HepG2 (cell line): ENCODE results near the gene PYGO2. TPM values are rescaled to one million over a fixed set of nuclear protein-coding genes. Genes with fewer than 3 reads are reported as not detected.

ENCODE experiments used
- AHR ChIP-seq: IDR thresholded peaks from 2 replicates; pipeline ENCODE4 v1.6.1; 2018; ENCODE audit warnings: missing genetic modification reagents, missing compliant biosample characterization
- ASH2L ChIP-seq: fragments of 300-600, 200-600 bp; sonication (generic); IDR thresholded peaks from 2 replicates; pipeline ENCODE4 v1.7.0; 2017; ENCODE audit warnings: low read depth, mild to moderate bottlenecking, moderate library complexity, mixed read lengths, low read length; ENCODE audit not compliant: insufficient read length
- ELF3 ChIP-seq: IDR thresholded peaks from 2 replicates; pipeline ENCODE4 v1.6.1; 2016; ENCODE audit warnings: missing genetic modification reagents, missing compliant biosample characterization
- JUN ChIP-seq: sonication (generic); formaldehyde crosslinking; IDR thresholded peaks from 2 replicates; pipeline ENCODE4 v1.4.0; 2020; ENCODE audit warnings: mild to moderate bottlenecking, missing genetic modification reagents
- KAT2B ChIP-seq: fragments of 150-350 bp; IDR thresholded peaks from 2 replicates; pipeline ENCODE4 v1.6.1; 2014; ENCODE audit warnings: low read depth, low read length, borderline replicate concordance
- KLF11 ChIP-seq: IDR thresholded peaks from 2 replicates; pipeline ENCODE4 v1.6.1; 2016; ENCODE audit warnings: missing compliant biosample characterization
- MXI1 ChIP-seq: IDR thresholded peaks from 3 replicates; pipeline ENCODE4 v1.6.1; 2012; ENCODE audit warnings: low read depth, low read length, inconsistent platforms, borderline replicate concordance
- NFRKB ChIP-seq: fragments of 450-650 bp; IDR thresholded peaks from 2 replicates; pipeline ENCODE4 v1.6.1; 2017
- RAD51 ChIP-seq: fragments of 450-650 bp; IDR thresholded peaks from 2 replicates; pipeline ENCODE4 v1.6.1; 2016; ENCODE audit warnings: borderline replicate concordance
- ZNF572 ChIP-seq: sonication (generic); formaldehyde crosslinking; IDR thresholded peaks from 2 replicates; pipeline ENCODE4 v1.5.1; 2020; ENCODE audit warnings: mild to moderate bottlenecking, missing genetic modification reagents
- ZSCAN25 ChIP-seq: sonication (generic); formaldehyde crosslinking; IDR thresholded peaks from 2 replicates; pipeline ENCODE4 v1.8.0; 2022; ENCODE audit warnings: mild to moderate bottlenecking, missing genetic modification reagents
- polyA plus RNA-seq, 8 experiments: library from polyadenylated mRNA; depleted of rRNA in 3 of 8; stranded (reverse) in 7 of 8; unstranded in 1 of 8; fragments of >200 nt; fragmentation: Illumina TruSeq in 4 of 8; extraction: Trizol in 4 of 8; gene quantifications; 2 replicates each; pipeline versions ENCODE4 v1.2.1 to v1.2.3, GENCODE V29; 2011 to 2016; ENCODE audit warnings: low read depth in 4 of 8, missing spikeins in 1 of 8, mixed read lengths in 1 of 8; ENCODE audit not compliant: insufficient read depth in 1 of 8
- total RNA-seq, 5 experiments: library from RNA; depleted of rRNA; stranded (reverse); fragments of >200 nt; fragmentation: Illumina TruSeq; extraction: Trizol; gene quantifications; 2 replicates each; pipeline ENCODE4 v1.2.3, GENCODE V29; 2016; ENCODE audit warnings: low read depth in 1 of 5
- TF ChIP-seq, protein P1 (sequence below): sonication (generic); formaldehyde crosslinking; IDR thresholded peaks from 2 replicates; pipeline ENCODE4 v1.4.0; 2020; ENCODE audit warnings: mild to moderate bottlenecking, missing genetic modification reagents, borderline replicate concordance
- TF ChIP-seq, protein P2 (sequence below): sonication (generic); formaldehyde crosslinking; IDR thresholded peaks from 2 replicates; pipeline ENCODE4 v1.4.0; 2020; ENCODE audit warnings: missing genetic modification reagents
- TF ChIP-seq, protein P3 (sequence below): sonication (generic); formaldehyde crosslinking; IDR thresholded peaks from 2 replicates; pipeline ENCODE4 v1.8.0; 2023; ENCODE audit warnings: mild to moderate bottlenecking, missing genetic modification reagents
- TF ChIP-seq, protein P4 (sequence below): sonication (generic); formaldehyde crosslinking; IDR thresholded peaks from 2 replicates; pipeline ENCODE4 v1.8.1; 2022; ENCODE audit warnings: mild to moderate bottlenecking, missing genetic modification reagents
- TF ChIP-seq, protein P5 (sequence below): sonication (generic); formaldehyde crosslinking; IDR thresholded peaks from 2 replicates; pipeline ENCODE4 v1.4.0; 2020; ENCODE audit warnings: missing genetic modification reagents, borderline replicate concordance

The PYGO2 gene
- total and polyA plus RNA-seq, 2 of the 13 experiments (the other 11 are each of a cell fraction or from before 2014, with no cell fraction given): 20.3 to 21.8 TPM

DNA sequence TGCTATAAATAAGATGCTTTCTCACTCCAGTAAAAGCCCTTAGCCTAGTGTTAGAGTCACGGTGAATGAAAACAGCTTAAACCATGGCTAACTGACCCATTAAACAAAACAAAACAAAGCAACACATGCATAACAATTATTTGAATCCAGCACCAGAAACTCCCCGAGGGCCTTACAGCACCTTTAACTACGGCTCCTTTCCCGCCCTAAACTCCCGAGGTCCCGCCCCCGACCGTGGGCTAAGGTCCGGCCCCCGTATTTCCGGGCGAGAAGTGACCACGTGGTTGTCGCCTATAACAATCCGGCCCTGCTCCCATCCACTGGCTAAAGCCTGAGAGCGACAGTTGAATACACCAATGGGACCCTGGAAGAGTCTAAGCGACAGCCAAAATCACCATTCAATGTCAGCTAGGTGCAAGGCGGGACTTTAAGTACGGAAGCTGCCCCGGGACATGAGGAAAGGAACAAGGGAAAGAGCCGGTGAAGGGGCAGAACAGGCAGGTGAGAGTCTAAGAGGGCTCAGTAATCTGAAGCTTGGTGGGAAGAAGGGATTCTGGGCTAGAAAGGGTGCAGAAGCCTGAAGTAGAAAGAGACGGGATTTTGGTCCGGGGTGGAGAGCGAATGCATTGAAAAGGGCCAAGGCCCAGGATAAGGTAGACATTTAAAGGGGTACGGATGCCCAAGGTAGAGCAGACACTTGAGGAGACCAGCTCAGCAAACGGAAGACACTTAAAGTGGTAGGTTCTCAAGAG lies 21.5 kb upstream of the PYGO2 start, which contains the start of gene FLAD1 (continued):
- TF ChIP-seq, protein P1, sequence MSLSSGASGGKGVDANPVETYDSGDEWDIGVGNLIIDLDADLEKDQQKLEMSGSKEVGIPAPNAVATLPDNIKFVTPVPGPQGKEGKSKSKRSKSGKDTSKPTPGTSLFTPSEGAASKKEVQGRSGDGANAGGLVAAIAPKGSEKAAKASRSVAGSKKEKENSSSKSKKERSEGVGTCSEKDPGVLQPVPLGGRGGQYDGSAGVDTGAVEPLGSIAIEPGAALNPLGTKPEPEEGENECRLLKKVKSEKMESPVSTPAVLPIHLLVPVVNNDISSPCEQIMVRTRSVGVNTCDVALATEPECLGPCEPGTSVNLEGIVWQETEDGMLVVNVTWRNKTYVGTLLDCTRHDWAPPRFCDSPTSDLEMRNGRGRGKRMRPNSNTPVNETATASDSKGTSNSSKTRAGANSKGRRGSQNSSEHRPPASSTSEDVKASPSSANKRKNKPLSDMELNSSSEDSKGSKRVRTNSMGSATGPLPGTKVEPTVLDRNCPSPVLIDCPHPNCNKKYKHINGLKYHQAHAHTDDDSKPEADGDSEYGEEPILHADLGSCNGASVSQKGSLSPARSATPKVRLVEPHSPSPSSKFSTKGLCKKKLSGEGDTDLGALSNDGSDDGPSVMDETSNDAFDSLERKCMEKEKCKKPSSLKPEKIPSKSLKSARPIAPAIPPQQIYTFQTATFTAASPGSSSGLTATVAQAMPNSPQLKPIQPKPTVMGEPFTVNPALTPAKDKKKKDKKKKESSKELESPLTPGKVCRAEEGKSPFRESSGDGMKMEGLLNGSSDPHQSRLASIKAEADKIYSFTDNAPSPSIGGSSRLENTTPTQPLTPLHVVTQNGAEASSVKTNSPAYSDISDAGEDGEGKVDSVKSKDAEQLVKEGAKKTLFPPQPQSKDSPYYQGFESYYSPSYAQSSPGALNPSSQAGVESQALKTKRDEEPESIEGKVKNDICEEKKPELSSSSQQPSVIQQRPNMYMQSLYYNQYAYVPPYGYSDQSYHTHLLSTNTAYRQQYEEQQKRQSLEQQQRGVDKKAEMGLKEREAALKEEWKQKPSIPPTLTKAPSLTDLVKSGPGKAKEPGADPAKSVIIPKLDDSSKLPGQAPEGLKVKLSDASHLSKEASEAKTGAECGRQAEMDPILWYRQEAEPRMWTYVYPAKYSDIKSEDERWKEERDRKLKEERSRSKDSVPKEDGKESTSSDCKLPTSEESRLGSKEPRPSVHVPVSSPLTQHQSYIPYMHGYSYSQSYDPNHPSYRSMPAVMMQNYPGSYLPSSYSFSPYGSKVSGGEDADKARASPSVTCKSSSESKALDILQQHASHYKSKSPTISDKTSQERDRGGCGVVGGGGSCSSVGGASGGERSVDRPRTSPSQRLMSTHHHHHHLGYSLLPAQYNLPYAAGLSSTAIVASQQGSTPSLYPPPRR (CRISPR knock-in tag): no peak
- no peak for TF ChIP-seq NFRKB
- no peak for TF ChIP-seq ZNF572 (CRISPR knock-in tag)
- TF ChIP-seq, protein P2, sequence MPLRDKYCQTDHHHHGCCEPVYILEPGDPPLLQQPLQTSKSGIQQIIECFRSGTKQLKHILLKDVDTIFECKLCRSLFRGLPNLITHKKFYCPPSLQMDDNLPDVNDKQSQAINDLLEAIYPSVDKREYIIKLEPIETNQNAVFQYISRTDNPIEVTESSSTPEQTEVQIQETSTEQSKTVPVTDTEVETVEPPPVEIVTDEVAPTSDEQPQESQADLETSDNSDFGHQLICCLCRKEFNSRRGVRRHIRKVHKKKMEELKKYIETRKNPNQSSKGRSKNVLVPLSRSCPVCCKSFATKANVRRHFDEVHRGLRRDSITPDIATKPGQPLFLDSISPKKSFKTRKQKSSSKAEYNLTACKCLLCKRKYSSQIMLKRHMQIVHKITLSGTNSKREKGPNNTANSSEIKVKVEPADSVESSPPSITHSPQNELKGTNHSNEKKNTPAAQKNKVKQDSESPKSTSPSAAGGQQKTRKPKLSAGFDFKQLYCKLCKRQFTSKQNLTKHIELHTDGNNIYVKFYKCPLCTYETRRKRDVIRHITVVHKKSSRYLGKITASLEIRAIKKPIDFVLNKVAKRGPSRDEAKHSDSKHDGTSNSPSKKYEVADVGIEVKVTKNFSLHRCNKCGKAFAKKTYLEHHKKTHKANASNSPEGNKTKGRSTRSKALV (CRISPR knock-in tag): no peak
- peak; percentile 80 for TF ChIP-seq RAD51
- TF ChIP-seq KLF11 (CRISPR knock-in tag): peak; percentile 69; the same call in 1 of the 2 replicates
- peak; percentile 94; the same call in 2 of the 3 replicates for TF ChIP-seq MXI1
- no peak; the same call in 1 of the 2 replicates for TF ChIP-seq ZSCAN25 (CRISPR knock-in tag)
- peak; percentile 84 for TF ChIP-seq ASH2L
- TF ChIP-seq JUN (CRISPR knock-in tag): no peak
- TF ChIP-seq, protein P3, sequence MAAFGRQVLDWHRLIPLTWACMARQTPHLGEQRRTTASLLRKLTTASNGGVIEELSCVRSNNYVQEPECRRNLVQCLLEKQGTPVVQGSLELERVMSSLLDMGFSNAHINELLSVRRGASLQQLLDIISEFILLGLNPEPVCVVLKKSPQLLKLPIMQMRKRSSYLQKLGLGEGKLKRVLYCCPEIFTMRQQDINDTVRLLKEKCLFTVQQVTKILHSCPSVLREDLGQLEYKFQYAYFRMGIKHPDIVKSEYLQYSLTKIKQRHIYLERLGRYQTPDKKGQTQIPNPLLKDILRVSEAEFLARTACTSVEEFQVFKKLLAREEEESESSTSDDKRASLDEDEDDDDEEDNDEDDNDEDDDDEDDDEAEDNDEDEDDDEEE (CRISPR knock-in tag): no peak
- TF ChIP-seq AHR (CRISPR knock-in tag): no peak; the same call in 1 of the 2 replicates
- TF ChIP-seq, protein P4, sequence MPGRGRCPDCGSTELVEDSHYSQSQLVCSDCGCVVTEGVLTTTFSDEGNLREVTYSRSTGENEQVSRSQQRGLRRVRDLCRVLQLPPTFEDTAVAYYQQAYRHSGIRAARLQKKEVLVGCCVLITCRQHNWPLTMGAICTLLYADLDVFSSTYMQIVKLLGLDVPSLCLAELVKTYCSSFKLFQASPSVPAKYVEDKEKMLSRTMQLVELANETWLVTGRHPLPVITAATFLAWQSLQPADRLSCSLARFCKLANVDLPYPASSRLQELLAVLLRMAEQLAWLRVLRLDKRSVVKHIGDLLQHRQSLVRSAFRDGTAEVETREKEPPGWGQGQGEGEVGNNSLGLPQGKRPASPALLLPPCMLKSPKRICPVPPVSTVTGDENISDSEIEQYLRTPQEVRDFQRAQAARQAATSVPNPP (CRISPR knock-in tag): no peak
- TF ChIP-seq, protein P5, sequence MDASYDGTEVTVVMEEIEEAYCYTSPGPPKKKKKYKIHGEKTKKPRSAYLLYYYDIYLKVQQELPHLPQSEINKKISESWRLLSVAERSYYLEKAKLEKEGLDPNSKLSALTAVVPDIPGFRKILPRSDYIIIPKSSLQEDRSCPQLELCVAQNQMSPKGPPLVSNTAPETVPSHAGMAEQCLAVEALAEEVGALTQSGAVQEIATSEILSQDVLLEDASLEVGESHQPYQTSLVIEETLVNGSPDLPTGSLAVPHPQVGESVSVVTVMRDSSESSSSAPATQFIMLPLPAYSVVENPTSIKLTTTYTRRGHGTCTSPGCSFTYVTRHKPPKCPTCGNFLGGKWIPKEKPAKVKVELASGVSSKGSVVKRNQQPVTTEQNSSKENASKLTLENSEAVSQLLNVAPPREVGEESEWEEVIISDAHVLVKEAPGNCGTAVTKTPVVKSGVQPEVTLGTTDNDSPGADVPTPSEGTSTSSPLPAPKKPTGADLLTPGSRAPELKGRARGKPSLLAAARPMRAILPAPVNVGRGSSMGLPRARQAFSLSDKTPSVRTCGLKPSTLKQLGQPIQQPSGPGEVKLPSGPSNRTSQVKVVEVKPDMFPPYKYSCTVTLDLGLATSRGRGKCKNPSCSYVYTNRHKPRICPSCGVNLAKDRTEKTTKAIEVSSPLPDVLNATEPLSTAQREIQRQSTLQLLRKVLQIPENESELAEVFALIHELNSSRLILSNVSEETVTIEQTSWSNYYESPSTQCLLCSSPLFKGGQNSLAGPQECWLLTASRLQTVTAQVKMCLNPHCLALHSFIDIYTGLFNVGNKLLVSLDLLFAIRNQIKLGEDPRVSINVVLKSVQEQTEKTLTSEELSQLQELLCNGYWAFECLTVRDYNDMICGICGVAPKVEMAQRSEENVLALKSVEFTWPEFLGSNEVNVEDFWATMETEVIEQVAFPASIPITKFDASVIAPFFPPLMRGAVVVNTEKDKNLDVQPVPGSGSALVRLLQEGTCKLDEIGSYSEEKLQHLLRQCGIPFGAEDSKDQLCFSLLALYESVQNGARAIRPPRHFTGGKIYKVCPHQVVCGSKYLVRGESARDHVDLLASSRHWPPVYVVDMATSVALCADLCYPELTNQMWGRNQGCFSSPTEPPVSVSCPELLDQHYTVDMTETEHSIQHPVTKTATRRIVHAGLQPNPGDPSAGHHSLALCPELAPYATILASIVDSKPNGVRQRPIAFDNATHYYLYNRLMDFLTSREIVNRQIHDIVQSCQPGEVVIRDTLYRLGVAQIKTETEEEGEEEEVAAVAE: peak; percentile 44; the same call in 1 of the 2 replicates
- TF ChIP-seq KAT2B: no peak
- peak; percentile 68 for TF ChIP-seq ELF3 (CRISPR knock-in tag)
